Esophagus mucosa (tissue), 1 donor: ENCODE measurements around the gene EPHA6. TPM values are rescaled to one million over a fixed set of nuclear protein-coding genes. Genes with fewer than 3 reads are reported as not detected.

Experiments used
- ATAC-seq: fragments of 200-7000 bp; cut with Tn5 transposase; one replicate; pipeline ENCODE4 v1.9.1; 2020
- total RNA-seq: library from RNA; stranded (reverse); gene quantifications from one replicate; pipeline ENCODE4 v1.2.4, GENCODE V29; 2023
- donor health status: DM: yes; HTN: yes; CAD: no.

EPHA6 gene
- total RNA-seq, 1 donor from 2014 or later: 1.1 TPM

GRCh38 chr3:97713634-97714033, 899.2 kb downstream of the EPHA6 start:
- no peak for ATAC-seq

DNA sequence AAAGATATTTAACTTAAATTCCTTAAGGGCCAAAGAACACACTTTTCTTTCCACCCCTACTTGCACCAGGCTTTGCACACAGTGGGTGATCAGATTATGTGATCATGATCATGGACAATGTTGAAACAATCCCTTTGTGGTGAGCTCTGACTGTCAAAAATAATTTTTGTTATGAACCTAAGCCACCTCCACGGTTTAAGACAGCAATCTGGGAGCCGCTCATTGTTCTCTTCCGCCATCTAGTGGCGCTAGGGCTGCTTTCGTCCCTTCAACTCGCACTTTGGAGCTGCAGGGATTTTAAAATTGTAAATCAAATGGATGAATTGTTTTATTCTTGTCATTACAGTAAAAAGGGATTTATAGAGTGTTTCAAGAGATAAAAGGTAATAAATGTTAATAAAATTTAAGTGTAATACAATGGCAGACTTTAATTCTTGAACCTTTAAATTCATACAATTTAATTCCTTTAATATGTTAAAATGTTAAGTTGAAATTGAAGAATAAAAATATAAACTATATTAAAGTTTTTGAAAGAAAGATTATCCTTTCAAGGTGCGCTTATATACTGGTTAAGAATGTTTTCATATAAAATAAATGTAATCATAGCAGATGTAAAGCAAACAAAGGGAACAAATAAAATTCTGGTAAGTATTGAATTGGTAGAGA, 904.9 kb downstream of the EPHA6 start:
- ATAC-seq: peak; percentile 71

GRCh38 chr3:97720417-97720816, 906.0 kb downstream of the EPHA6 start:
- no peak for ATAC-seq

DNA sequence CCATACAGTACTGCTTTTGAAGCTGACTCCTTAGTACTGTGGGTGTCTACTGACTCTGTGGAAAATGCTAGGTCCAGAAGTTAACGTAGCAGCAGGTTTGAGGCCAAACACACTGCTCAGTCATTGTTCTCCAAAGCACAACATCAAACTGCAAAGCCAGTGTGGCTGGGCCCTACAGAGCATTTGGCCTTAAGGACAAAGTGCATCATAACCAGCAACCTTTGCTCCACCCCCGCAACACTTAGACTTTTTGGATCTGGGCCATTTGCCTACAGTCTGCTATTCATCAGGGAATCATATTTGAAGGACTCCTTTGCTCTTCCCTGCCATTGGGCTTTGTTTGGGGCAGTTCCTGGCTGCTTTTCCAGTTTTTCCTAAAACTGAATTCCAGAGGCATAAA, 907.1 kb downstream of the EPHA6 start:
- no peak for ATAC-seq

DNA sequence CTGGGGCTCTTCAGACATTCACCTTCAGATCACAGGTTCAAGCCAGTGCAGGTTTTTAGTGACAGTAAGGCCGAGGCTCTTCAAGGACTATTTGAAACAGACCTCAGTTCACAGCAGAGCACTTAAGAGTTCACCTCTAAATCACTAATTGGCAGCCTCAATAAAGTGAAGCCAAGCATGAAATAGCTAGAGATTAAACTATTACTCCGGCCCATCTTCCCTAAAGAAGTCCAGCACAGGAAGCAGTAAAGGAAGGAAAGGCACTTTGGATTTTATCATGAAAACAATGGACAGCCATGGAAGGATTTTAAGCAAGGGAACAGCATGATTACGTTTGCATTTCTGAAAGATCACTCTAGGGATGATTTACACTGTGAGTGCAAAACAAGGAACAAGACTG, 922.5 kb downstream of the EPHA6 start:
- no peak for ATAC-seq

- no peak for ATAC-seq
Observed at GRCh38 chr3:97738761-97739160, 924.4 kb downstream of the EPHA6 start.

DNA sequence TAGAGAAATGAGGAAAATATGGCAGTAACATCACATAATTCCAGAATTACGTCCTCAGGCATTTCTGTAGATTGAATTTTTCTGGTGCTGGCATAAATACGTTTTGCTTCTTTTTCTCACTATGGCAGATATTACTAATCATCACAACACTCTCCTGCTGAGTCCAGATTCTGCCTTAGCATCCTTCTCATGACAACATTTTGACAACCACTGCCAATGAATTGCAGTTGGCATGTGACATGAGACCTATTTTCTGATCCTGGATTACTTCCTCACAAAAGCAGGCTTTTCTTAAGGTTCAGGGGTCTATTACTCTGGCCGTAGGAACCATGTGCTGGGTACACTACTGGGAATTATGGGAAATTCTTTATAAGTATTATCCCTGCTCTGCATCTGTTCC, 927.6 kb downstream of the EPHA6 start:
- ATAC-seq: no peak

GRCh38 chr3:97744289-97744688, 929.9 kb downstream of the EPHA6 start:
- ATAC-seq: no peak

- ATAC-seq: no peak
Observed at GRCh38 chr3:97763586-97764406, 949.4 kb downstream of the EPHA6 start.

GRCh38 chr3:97764407-97765238, 950.2 kb downstream of the EPHA6 start, which contains the start of gene ARL6:
ARL6 (plus strand) TSS chr3:97764758; CDS start chr3:97768108, 3,350 bp downstream.
- peak; percentile 98 for ATAC-seq

DNA sequence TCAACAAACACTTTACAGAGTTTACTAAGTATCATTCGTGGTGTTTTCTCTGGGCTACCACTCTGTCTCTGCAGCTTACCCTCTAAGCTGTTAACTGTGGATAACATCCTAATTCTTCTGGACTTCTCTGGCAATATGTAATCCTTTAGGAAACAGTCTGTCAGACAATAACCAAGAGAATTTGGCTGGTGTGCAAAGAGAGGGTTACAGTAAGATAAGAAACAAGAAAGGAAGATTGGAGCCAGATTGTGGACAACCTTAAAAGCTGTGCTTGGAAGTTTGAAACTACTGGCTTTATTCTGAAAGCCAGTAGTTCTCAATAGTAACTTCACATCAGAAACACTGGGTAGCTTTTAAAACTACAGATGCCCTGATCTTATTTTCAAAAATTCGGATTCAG, 950.9 kb downstream of the EPHA6 start:
- ATAC-seq: no peak

GRCh38 chr3:97772926-97773325, 958.5 kb downstream of the EPHA6 start:
- no peak for ATAC-seq

GRCh38 chr3:97778152-97778551, 963.8 kb downstream of the EPHA6 start:
- no peak for ATAC-seq

GRCh38 chr3:97793420-97794019, 979.1 kb downstream of the EPHA6 start:
- peak; percentile 48 for ATAC-seq

GRCh38 chr3:97795951-97796350, 981.6 kb downstream of the EPHA6 start:
- no peak for ATAC-seq
